DMS114 treated with DMSO at 0.1 percent for 48 hours (cell line): ENCODE measurements around the gene PTPRE.

Experiments used
- DNase-seq: peaks from one replicate; lab custom pipeline; 2025; ENCODE audit not compliant: unreplicated experiment; lab: John Stamatoyannopoulos, UW

PTPRE gene

GRCh38 chr10:127949831-127950230 lies 42.9 kb downstream of the PTPRE start:
- no peak for DNase-seq

- DNase-seq = no peak
Observed at GRCh38 chr10:127951861-127952574, 45.1 kb downstream of the PTPRE start.

GRCh38 chr10:127952575-127952869 lies 45.6 kb downstream of the PTPRE start:
- DNase-seq = no peak

GRCh38 chr10:127952918-127953317 lies 46.0 kb downstream of the PTPRE start:
- DNase-seq = no peak

GRCh38 chr10:127953876-127954275 lies 47.0 kb downstream of the PTPRE start:
- DNase-seq = no peak

GRCh38 chr10:127959428-127959827 lies 52.5 kb downstream of the PTPRE start:
- no peak for DNase-seq

GRCh38 chr10:127961071-127961470 lies 54.2 kb downstream of the PTPRE start:
- DNase-seq = no peak

- DNase-seq = no peak
Observed at GRCh38 chr10:127962205-127962604, 55.3 kb downstream of the PTPRE start.

- no peak for DNase-seq
Observed at GRCh38 chr10:127963136-127963535, 56.2 kb downstream of the PTPRE start.

GRCh38 chr10:127964621-127965020 lies 57.7 kb downstream of the PTPRE start:
- DNase-seq = no peak

- DNase-seq = no peak
Observed at GRCh38 chr10:127966875-127967274, 60.0 kb downstream of the PTPRE start.

GRCh38 chr10:127968027-127968441 lies 61.1 kb downstream of the PTPRE start:
- no peak for DNase-seq

GRCh38 chr10:127968659-127969058 lies 61.8 kb downstream of the PTPRE start:
- no peak for DNase-seq

GRCh38 chr10:127971101-127971946 lies 64.4 kb downstream of the PTPRE start:
- DNase-seq = no peak

- DNase-seq = no peak
Observed at GRCh38 chr10:127971963-127972615, 65.2 kb downstream of the PTPRE start.

GRCh38 chr10:127972751-127973357 lies 66.0 kb downstream of the PTPRE start:
- DNase-seq = no peak

- DNase-seq = no peak
Observed at GRCh38 chr10:127973791-127974311, 66.9 kb downstream of the PTPRE start.

GRCh38 chr10:127974911-127975310 lies 68.0 kb downstream of the PTPRE start:
- DNase-seq = no peak

- no peak for DNase-seq
Observed at GRCh38 chr10:127976286-127976685, 69.4 kb downstream of the PTPRE start.

GRCh38 chr10:127976701-127977356 lies 69.9 kb downstream of the PTPRE start:
- no peak for DNase-seq
